Epithelial cell of umbilical artery (primary cell): Measurements from ENCODE around the gene HAUS2. TPM values are rescaled to one million over a fixed set of nuclear protein-coding genes. Genes with fewer than 3 reads are reported as not detected.

Experiments used
- total RNA-seq: library from RNA; depleted of rRNA; stranded (reverse); fragments of >200 nt; gene quantifications from 2 replicates; pipeline ENCODE4 v1.2.3, GENCODE V29; 2014

Gene HAUS2
- total RNA-seq = 38.1 and 45.1 TPM in 2 replicates

GRCh38 chr15:42548249-42549031 is at the start of gene HAUS2, which contains the start of gene LRRC57:
TSS of gene HAUS2 (plus strand) at chr15:42548838. CDS start at chr15:42548873, 35 bp downstream.
TSS of gene LRRC57 (minus strand) at chr15:42548793. CDS start at chr15:42548434, 359 bp downstream.

GRCh38 chr15:42575188-42576039 is 26.8 kb downstream of the HAUS2 start, which contains the start of gene STARD9:
TSS of gene STARD9 (plus strand) at chr15:42575606. CDS start at chr15:42575716, 110 bp downstream.

Other genes with a start within 250 kb of the HAUS2 start
- gene CAPN3, start 189.3 kb upstream of the HAUS2 start, total RNA-seq = 0.15 and 0.32 TPM in 2 replicates
- 52.3 and 58.5 TPM in 2 replicates for gene ZNF106, start 57.7 kb upstream of the HAUS2 start, total RNA-seq
- gene SNAP23, start 53.2 kb upstream of the HAUS2 start, total RNA-seq = 263 and 312 TPM in 2 replicates
- 18.2 and 24.4 TPM in 2 replicates for gene LRRC57, start within 50 bp of the HAUS2 start, total RNA-seq
- 2.9 and 5.8 TPM in 2 replicates for gene STARD9, start 26.8 kb downstream of the HAUS2 start, total RNA-seq
- 8.1 and 12.0 TPM in 2 replicates for gene CDAN1, start 188.3 kb downstream of the HAUS2 start, total RNA-seq